BJ (cell line): ENCODE results near the gene PGAP2. TPM values are rescaled to one million over a fixed set of nuclear protein-coding genes. Genes with fewer than 3 reads are reported as not detected.
A peak's percentile ranks its signal among the peaks of the same experiment; 100 is the strongest.
"Not testable (repeated sequence)": the region's sequence is repeated elsewhere in the genome, so short reads cannot be mapped to it uniquely, and the experiment has no call there.

Experiments
- CTCF ChIA-PET: fragments of 350-600 bp; formaldehyde crosslinking; extraction: SDS; loops from one replicate; lab custom pipeline; 2021; ENCODE audit warnings: antibody characterized with exemption, inconsistent platforms; lab: Yijun Ruan, JAX
- POLR2A ChIA-PET: fragments of 300-600 bp; sonication (Branson Sonifier 250); formaldehyde crosslinking; extraction: SDS; loops from one replicate; lab custom pipeline; 2021; ENCODE audit warnings: antibody characterized with exemption; lab: Charles Lee
- DNase-seq: peaks from one replicate; pipeline ENCODE4 v3.0.0-alpha.2; 2011; ENCODE audit warnings: low read depth
- H3K27me3 ChIP-seq: 2 replicates; pipeline ENCODE4 v1.6.0; 2011; ENCODE audit warnings: low read length; ENCODE audit not compliant: control insufficient read depth, insufficient read depth
- H3K36me3 ChIP-seq: 2 replicates; pipeline ENCODE4 v1.5.1; 2011; ENCODE audit warnings: low read length; ENCODE audit not compliant: control insufficient read depth, insufficient read depth
- H3K4me3 ChIP-seq: 2 replicates; pipeline ENCODE4 v1.5.1; 2011; ENCODE audit warnings: low read depth, mild to moderate bottlenecking, control low read depth, low read length
- polyA plus RNA-seq: library from polyadenylated mRNA; depleted of rRNA; stranded (reverse); fragments of >200 nt; gene quantifications from 2 replicates; pipeline ENCODE4 v1.2.3, GENCODE V29; 2011
- TF ChIP-seq, protein P1 (sequence below): IDR thresholded peaks from 2 replicates; pipeline ENCODE4 v1.5.1; 2011; ENCODE audit warnings: low read depth, mild to moderate bottlenecking, control low read depth, inconsistent platforms, low read length, moderate library complexity; ENCODE audit not compliant: insufficient read depth

Gene PGAP2
- polyA plus RNA-seq, 1 experiment: 34.9 TPM

DNA sequence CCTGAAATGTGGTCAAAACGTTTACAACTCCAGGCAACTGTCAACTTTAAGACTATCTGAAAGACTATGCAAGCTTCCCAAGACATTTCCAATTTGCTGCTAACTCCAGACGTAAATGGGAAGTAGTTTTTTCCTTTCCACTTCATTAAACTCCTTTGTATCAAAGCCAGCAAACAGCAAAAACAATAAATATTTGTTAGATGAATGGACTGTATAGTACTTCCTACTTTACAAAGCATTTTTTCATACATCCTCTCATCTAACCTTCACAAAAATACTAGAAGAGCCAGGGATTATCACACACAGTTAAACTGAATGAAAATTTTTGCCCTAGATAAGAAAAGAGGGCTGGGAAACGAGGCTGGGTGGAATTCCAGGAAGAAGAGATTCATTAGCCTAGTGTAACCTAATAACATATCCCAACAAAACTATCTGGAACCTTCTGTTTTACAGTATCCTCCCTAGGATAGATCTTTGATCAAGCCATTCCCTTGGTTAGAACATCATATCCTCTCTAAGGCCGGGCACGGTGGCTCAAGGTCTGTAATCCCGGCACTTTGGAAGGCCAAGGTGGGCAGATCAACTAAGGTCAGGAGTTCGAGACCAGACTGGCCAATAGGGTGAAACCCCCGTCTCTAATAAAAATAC lies 21.5 kb upstream of the PGAP2 start:
- TF ChIP-seq, protein P1, sequence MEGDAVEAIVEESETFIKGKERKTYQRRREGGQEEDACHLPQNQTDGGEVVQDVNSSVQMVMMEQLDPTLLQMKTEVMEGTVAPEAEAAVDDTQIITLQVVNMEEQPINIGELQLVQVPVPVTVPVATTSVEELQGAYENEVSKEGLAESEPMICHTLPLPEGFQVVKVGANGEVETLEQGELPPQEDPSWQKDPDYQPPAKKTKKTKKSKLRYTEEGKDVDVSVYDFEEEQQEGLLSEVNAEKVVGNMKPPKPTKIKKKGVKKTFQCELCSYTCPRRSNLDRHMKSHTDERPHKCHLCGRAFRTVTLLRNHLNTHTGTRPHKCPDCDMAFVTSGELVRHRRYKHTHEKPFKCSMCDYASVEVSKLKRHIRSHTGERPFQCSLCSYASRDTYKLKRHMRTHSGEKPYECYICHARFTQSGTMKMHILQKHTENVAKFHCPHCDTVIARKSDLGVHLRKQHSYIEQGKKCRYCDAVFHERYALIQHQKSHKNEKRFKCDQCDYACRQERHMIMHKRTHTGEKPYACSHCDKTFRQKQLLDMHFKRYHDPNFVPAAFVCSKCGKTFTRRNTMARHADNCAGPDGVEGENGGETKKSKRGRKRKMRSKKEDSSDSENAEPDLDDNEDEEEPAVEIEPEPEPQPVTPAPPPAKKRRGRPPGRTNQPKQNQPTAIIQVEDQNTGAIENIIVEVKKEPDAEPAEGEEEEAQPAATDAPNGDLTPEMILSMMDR: no peak
- ChIA-PET CTCF (interaction anchor here (2.2 kb wide), 1 partner anchor 21 kb away, joined by 7 read pairs; the partner anchor contains the start of gene PGAP2), POLR2A (no interaction called here)
- peaks cover 1% of the 10 kb centered on the region; the same call in 1 of the 2 replicates for H3K36me3 ChIP-seq
- no peak overlapping the region for H3K4me3 ChIP-seq
- no peak for DNase-seq
- H3K27me3 ChIP-seq: no peaks in the 10 kb centered on the region

DNA sequence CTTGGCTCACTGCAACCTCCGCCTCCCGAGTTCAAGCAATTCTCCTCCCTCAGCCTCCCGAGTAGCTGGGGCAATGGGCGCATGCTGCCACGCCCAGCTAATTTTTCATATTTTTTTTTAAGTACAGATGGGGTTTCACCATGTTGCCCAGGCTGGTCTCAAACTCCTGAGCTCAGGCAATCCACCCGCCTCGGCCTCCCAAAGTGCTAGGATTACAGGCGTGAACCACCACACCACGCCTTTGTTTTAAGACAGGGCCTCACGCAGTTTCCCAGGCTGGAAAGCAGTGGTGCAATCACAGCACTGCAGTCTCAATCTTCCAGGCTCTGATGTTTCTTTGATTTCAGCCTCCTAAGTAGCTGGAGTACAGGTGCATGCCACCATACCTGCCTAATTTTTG lies 14.0 kb upstream of the PGAP2 start:
- H3K4me3 ChIP-seq, DNase-seq, H3K27me3 ChIP-seq, POLR2A ChIA-PET, H3K36me3 ChIP-seq: not testable (repeated sequence)
- CTCF ChIA-PET: interaction anchor here (0.6 kb wide), 1 partner anchor 13 kb away, joined by 3 read pairs; no protein-coding TSS in a partner anchor

DNA sequence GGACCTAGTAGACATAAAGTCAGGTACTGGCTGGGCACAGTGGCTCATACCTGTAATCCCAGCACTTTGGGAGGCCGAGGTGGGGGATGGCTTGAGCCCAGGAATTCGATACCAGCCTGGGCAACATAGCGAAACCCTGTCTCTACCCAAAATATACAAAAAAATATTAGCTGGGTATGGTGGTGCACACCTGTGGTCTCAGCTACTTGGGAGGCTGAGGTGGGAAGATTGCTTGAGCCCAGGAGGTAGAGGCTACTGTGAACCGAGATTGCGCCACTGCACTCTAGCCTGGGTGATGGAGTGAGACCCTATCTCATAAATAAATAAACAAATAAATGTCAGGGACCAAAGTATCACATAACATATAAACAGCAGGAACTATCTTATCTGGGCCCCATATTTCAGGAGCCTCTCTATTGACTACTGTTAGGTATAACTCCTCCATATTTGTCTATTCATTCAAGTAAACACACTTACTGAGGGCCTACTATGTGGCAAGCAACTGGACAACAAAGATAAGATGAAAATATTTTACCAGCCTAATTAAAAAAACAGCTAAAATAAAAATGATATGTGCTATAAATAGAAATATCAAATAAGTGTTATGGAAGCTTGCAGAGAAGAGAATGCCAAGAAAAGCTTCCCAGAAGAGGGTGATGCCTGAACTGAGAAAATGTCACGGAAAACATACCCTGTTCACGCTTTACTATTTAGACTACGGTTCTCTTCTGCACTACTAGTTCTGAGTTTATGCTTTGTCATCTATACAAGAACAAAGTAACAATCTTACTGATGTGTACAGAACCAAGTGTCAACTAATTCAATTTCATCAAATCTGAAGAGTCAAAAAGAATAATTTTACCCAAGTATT lies 13.0 kb upstream of the PGAP2 start:
- Histone ChIP-seq H3K4me3 (peak overlapping the region; percentile 56), H3K27me3 (no peaks in the 10 kb centered on the region), H3K36me3 (0 out of 2 replicates have a peak, but pooled peaks cover 1% of the 10 kb centered on the region)
- ChIA-PET POLR2A (interaction anchor here (0.6 kb wide), 1 partner anchor 277 kb away, joined by 3 read pairs; no protein-coding TSS in a partner anchor), CTCF (interaction anchor here (0.6 to 1.6 kb wide), 4 partner anchors 12 to 53 kb away, joined by 3 to 4 read pairs (median 4); partner anchors contain the start of gene PGAP2)
- TF ChIP-seq, protein P1: no peak
- no peak for DNase-seq

DNA sequence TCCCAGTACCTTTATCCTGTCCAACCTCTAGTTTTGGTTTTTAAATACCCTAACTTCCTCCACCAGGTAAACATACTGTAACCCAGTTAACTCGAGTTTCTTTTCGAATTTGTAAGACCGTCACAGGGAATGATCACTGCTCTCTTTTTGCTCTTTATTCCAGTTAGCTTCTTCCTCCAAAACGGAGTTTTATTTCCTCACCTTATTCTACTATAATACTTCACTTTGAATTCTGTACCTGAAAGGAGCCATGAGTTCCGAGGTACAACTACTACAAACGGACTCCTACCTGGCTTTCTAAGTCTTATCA lies 12.4 kb upstream of the PGAP2 start:
- POLR2A ChIA-PET: no interaction called here
- TF ChIP-seq, protein P1: no peak
- CTCF ChIA-PET: interaction anchor here (1.0 to 1.6 kb wide), 3 partner anchors 12 to 52 kb away, joined by 3 to 4 read pairs (median 4); partner anchors contain the start of gene PGAP2
- no peak for DNase-seq
- peak overlapping the region; percentile 56 for H3K4me3 ChIP-seq
- 0 out of 2 replicates have a peak, but pooled peaks cover 1% of the 10 kb centered on the region for H3K36me3 ChIP-seq
- H3K27me3 ChIP-seq: no peaks in the 10 kb centered on the region

DNA sequence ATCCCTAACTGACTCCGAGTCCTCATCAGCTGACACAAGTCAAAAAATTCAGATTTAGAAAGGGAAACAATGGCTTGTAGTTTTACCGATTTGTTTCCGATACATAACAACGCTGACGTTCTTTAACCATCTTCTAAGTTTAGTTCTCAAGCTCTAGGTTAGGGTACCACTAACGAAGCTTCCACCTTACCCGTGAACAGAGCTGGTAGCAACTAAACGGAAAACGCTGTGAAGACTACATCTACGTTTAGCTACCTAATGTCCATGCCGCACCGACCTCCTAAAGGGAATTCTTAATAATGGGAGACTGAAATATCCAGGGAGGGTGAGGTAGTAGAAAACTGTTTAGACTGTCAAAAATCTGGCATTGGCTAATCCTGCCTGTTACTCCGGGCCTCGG lies 12.0 kb upstream of the PGAP2 start:
- Histone ChIP-seq H3K36me3 (0 out of 2 replicates have a peak, but pooled peaks cover 1% of the 10 kb centered on the region), H3K4me3 (peak overlapping the region; percentile 56), H3K27me3 (no peaks in the 10 kb centered on the region)
- POLR2A ChIA-PET: no interaction called here
- TF ChIP-seq, protein P1: no peak
- CTCF ChIA-PET: interaction anchor here (1.2 to 1.6 kb wide), 2 partner anchors 12 to 52 kb away, joined by 3 to 4 read pairs; partner anchors contain the start of gene PGAP2
- DNase-seq: no peak
